ENCODE results near the gene PGGT1B. TPM values are rescaled to one million over a fixed set of nuclear protein-coding genes. Genes with fewer than 3 reads are reported as not detected.

The PGGT1B gene
- total and polyA plus RNA-seq, 12 donors = 2.0 to 31.7 (median 28.0) TPM

GRCh38 chr5:115190388-115190787 is 72.3 kb downstream of the PGGT1B start:
- ATAC-seq = no peak
- 78 to 85% methylated on average over 4 of the region's 4 CpGs for WGBS, 2 donors
- H3K27ac ChIP-seq = no peak overlapping the region
- no peak overlapping the region for H3K4me3 ChIP-seq
- H3K9me3 ChIP-seq = no peaks in the 10 kb centered on the region
- no peak for DNase-seq
- no peaks in the 10 kb centered on the region for H3K4me1 ChIP-seq
- intact Hi-C loops (cut with DNase I) = no loop called here
- H3K27me3 ChIP-seq = peaks cover 0 to 27% (median 6%) of the 10 kb centered on the region in 7 donors
- TF ChIP-seq CTCF (IDR thresholded peaks at IDR 0.05) = no peak
- H3K36me3 ChIP-seq = no peaks in the 10 kb centered on the region

- ATAC-seq (no peak), DNase-seq (no peak)
- Histone ChIP-seq H3K4me1 (no peaks in the 10 kb centered on the region), H3K27ac (no peak overlapping the region), H3K4me3 (no peak overlapping the region), H3K36me3 (no peaks in the 10 kb centered on the region), H3K9me3 (no peaks in the 10 kb centered on the region), H3K27me3 (peaks cover 0 to 32% (median 11%) of the 10 kb centered on the region in 7 donors)
- intact Hi-C loops (cut with DNase I) = no loop called here
- WGBS, 2 donors = 42 to 53% methylated on average over 2 of the region's 2 CpGs
- TF ChIP-seq CTCF (IDR thresholded peaks at IDR 0.05) = no peak
Measured at GRCh38 chr5:115189866-115190265, 72.8 kb downstream of the PGGT1B start.

GRCh38 chr5:115186794-115187193 is 75.9 kb downstream of the PGGT1B start:
- H3K27me3 ChIP-seq = peaks cover 5 to 63% (median 42%) of the 10 kb centered on the region in 7 donors
- intact Hi-C loops (cut with DNase I) = no loop called here
- no peak for TF ChIP-seq CTCF (IDR thresholded peaks at IDR 0.05)
- ATAC-seq (no peak), DNase-seq (no peak)
- H3K27ac ChIP-seq = no peak overlapping the region
- H3K36me3 ChIP-seq = no peaks in the 10 kb centered on the region
- no peaks in the 10 kb centered on the region for H3K4me1 ChIP-seq
- no peak overlapping the region for H3K4me3 ChIP-seq
- H3K9me3 ChIP-seq = no peaks in the 10 kb centered on the region

GRCh38 chr5:115184770-115185169 is 77.9 kb downstream of the PGGT1B start:
- no peak for ATAC-seq
- Histone ChIP-seq H3K36me3 (no peaks in the 10 kb centered on the region), H3K27ac (no peak overlapping the region), H3K9me3 (no peaks in the 10 kb centered on the region), H3K27me3 (peaks cover 24 to 83% (median 60%) of the 10 kb centered on the region in 7 donors), H3K4me3 (no peak overlapping the region), H3K4me1 (peaks cover 4 to 12% (median 10%) of the 10 kb centered on the region in 9 donors)
- no peak for DNase-seq
- TF ChIP-seq CTCF (IDR thresholded peaks at IDR 0.05) = no peak
- WGBS, 2 donors = 70 to 76% methylated on average over 2 of the region's 2 CpGs
- intact Hi-C loops (cut with DNase I) = no loop called here

Measured in heart right ventricle (tissue), 16 donors.